Smooth muscle cell (in vitro differentiated cells): Measurements from ENCODE around the gene SPTBN5. TPM values are rescaled to one million over a fixed set of nuclear protein-coding genes. Genes with fewer than 3 reads are reported as not detected.

Source experiments
- DNase-seq: peaks from one replicate; lab custom pipeline; 2025; ENCODE audit not compliant: unreplicated experiment; lab: John Stamatoyannopoulos, UW
- H2AFZ ChIP-seq: fragments of 200-600 bp; sonication (generic); 2 replicates; pipeline ENCODE4 v1.6.0; 2016; ENCODE audit warnings: antibody characterized with exemption, low read depth, mild to moderate bottlenecking
- H3F3A ChIP-seq: fragments of 200-600 bp; sonication (generic); 2 replicates; pipeline ENCODE4 v1.6.0; 2017; ENCODE audit warnings: antibody characterized with exemption, low read depth
- H3K27ac ChIP-seq: fragments of 200-600 bp; sonication (generic); 2 replicates; pipeline ENCODE4 v1.5.1; 2016; ENCODE audit warnings: low read depth, mild to moderate bottlenecking
- H3K27me3 ChIP-seq: fragments of 200-600 bp; sonication (generic); 2 replicates; pipeline ENCODE4 v1.6.1; 2016; ENCODE audit warnings: low read depth, mild to moderate bottlenecking
- H3K36me3 ChIP-seq: fragments of 200-600 bp; sonication (generic); 2 replicates; pipeline ENCODE4 v1.5.1; 2016; ENCODE audit warnings: low read depth
- H3K4me1 ChIP-seq: fragments of 200-600 bp; sonication (generic); 2 replicates; pipeline ENCODE4 v1.5.1; 2016; ENCODE audit warnings: low read depth
- H3K4me2 ChIP-seq: fragments of 200-600 bp; sonication (generic); 2 replicates; pipeline ENCODE4 v1.6.0; 2016; ENCODE audit warnings: mild to moderate bottlenecking
- H3K4me3 ChIP-seq: fragments of 200-600 bp; sonication (generic); 2 replicates; pipeline ENCODE4 v1.5.1; 2016; ENCODE audit warnings: mild to moderate bottlenecking
- H3K79me2 ChIP-seq: fragments of 200-600 bp; sonication (generic); 2 replicates; pipeline ENCODE4 v1.6.0; 2016; ENCODE audit warnings: low read depth, mild to moderate bottlenecking
- H3K9ac ChIP-seq: fragments of 200-600 bp; sonication (generic); 2 replicates; pipeline ENCODE4 v1.6.0; 2016; ENCODE audit warnings: low read depth
- H3K9me3 ChIP-seq: fragments of 200-600 bp; sonication (generic); replicated peaks from 2 replicates; pipeline ENCODE4 v1.5.1; 2016; ENCODE audit warnings: low read depth
- H4K20me1 ChIP-seq: fragments of 200-600 bp; sonication (generic); 2 replicates; pipeline ENCODE4 v1.6.0; 2016; ENCODE audit warnings: low read depth
- WGBS: methylation state at CpG from one replicate; pipeline ENCODE4 v1.1.7; 2016; ENCODE audit warnings: low lambda C conversion rate; 5-methylcytosine and 5-hydroxymethylcytosine counted together
- polyA plus RNA-seq: library from polyadenylated mRNA; unstranded; fragments of >200 nt; fragmentation: Nextera tagmentation; extraction: Ambion mirVana; gene quantifications from 2 replicates; pipeline ENCODE4 v1.2.1, GENCODE V29; 2016
- total RNA-seq: library from RNA; depleted of rRNA; stranded (reverse); fragments of >200 nt; gene quantifications from 2 replicates; pipeline ENCODE4 v1.2.3, GENCODE V29; 2014
- TF ChIP-seq, protein P1 (sequence below): fragments of 200-600 bp; sonication (generic); IDR thresholded peaks from 2 replicates; pipeline ENCODE4 v1.5.1; 2017; ENCODE audit warnings: borderline replicate concordance, mild to moderate bottlenecking, antibody characterized with exemption; ENCODE audit not compliant: insufficient read depth, poor library complexity, severe bottlenecking

SPTBN5 gene
- total and polyA plus RNA-seq, 2 experiments from 2014 or later, result 0.04 to 0.08 TPM

- no peak for DNase-seq
- peaks cover 26% of the 10 kb centered on the region for H4K20me1 ChIP-seq
- H3K9me3 ChIP-seq, result no peaks in the 10 kb centered on the region
- H3K4me3 ChIP-seq, result no peak overlapping the region
- no peaks in the 10 kb centered on the region for H3K36me3 ChIP-seq
- no peak overlapping the region for H3K4me2 ChIP-seq
- TF ChIP-seq, protein P1, sequence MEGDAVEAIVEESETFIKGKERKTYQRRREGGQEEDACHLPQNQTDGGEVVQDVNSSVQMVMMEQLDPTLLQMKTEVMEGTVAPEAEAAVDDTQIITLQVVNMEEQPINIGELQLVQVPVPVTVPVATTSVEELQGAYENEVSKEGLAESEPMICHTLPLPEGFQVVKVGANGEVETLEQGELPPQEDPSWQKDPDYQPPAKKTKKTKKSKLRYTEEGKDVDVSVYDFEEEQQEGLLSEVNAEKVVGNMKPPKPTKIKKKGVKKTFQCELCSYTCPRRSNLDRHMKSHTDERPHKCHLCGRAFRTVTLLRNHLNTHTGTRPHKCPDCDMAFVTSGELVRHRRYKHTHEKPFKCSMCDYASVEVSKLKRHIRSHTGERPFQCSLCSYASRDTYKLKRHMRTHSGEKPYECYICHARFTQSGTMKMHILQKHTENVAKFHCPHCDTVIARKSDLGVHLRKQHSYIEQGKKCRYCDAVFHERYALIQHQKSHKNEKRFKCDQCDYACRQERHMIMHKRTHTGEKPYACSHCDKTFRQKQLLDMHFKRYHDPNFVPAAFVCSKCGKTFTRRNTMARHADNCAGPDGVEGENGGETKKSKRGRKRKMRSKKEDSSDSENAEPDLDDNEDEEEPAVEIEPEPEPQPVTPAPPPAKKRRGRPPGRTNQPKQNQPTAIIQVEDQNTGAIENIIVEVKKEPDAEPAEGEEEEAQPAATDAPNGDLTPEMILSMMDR, result no peak
- H3K27ac ChIP-seq, result no peak overlapping the region
- H3K4me1 ChIP-seq, result no peaks in the 10 kb centered on the region
- H3F3A ChIP-seq, result no peaks in the 10 kb centered on the region
- H3K27me3 ChIP-seq, result no peaks in the 10 kb centered on the region
- H3K9ac ChIP-seq, result no peak overlapping the region
- H3K79me2 ChIP-seq, result no peaks in the 10 kb centered on the region
- 92% methylated on average over 14 of the region's 14 CpGs for WGBS
- H2AFZ ChIP-seq, result no peak overlapping the region
Observed at GRCh38 chr15:41905036-41905793, 11.4 kb upstream of the SPTBN5 start.

DNA sequence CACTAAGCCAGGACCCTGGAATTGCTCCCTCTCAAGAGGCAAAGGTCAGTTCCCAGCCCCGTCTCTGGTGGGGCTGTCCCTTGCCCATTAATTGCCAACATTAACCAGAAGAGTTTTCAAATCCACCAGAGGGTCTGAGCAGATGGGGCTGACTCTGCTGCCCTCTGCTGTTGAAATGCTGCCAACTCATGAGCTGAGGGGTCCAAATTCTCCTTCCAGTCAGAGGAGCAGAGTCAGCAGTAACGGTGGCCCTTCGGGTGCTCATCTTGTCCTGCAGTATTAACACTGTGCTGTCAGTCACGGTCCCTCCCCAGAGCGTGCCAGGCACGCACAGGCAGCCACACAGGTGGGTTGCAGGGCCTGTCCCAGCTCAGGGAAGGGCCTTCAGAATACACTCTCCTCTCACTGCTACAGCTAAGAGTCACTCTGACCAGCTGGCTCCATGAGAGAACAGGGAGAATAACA, 10.7 kb upstream of the SPTBN5 start:
- TF ChIP-seq, protein P1, result peak; percentile 71

DNA sequence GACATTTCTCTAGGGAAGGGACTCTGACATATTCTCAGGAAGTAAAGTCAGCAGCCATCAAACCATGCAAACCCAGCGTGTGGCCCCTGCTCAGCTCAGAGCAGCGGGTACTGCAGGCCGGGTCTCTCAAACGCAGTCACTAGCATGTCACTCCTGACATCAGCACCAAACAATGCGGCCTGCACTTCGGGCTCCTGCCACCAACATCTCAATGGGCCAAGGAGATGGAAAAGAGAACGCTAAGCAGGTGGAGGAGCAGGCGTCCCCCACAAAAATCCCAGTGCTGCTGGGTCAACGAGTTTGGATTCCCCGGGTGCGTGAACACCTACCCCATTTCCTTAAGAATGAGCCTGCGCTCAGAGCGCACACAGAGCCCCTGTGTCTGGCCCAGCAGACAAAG, 9.9 kb upstream of the SPTBN5 start:
- DNase-seq, result no peak
- Histone ChIP-seq H3K36me3 (no peaks in the 10 kb centered on the region), H3K27ac (no peak overlapping the region)

More for the DNA sequence above, 10.7 kb upstream of the SPTBN5 start:
- Histone ChIP-seq H3F3A (no peaks in the 10 kb centered on the region), H3K27me3 (no peaks in the 10 kb centered on the region), H3K4me2 (no peak overlapping the region), H3K9me3 (no peaks in the 10 kb centered on the region), H3K4me1 (no peaks in the 10 kb centered on the region), H2AFZ (no peak overlapping the region), H4K20me1 (peaks cover 26% of the 10 kb centered on the region), H3K27ac (no peak overlapping the region), H3K79me2 (no peaks in the 10 kb centered on the region), H3K4me3 (no peak overlapping the region), H3K9ac (no peak overlapping the region), H3K36me3 (no peaks in the 10 kb centered on the region)
- 15% methylated on average over 6 of the region's 6 CpGs for WGBS
- peak; percentile 13 for DNase-seq

More for the DNA sequence above, 9.9 kb upstream of the SPTBN5 start:
- Histone ChIP-seq H3K4me1 (no peaks in the 10 kb centered on the region), H3F3A (no peaks in the 10 kb centered on the region), H3K9me3 (no peaks in the 10 kb centered on the region), H3K4me3 (no peak overlapping the region), H3K79me2 (no peaks in the 10 kb centered on the region), H2AFZ (no peak overlapping the region), H3K4me2 (no peak overlapping the region), H4K20me1 (peaks cover 26% of the 10 kb centered on the region), H3K9ac (no peak overlapping the region), H3K27me3 (no peaks in the 10 kb centered on the region)
- TF ChIP-seq, protein P1, result no peak
- WGBS, result 88% methylated on average over 13 of the region's 13 CpGs
